AG08396 (cell line): Measurements from ENCODE around the gene GAL.

Experiments
- DNase-seq: peaks from one replicate; pipeline ENCODE4 v3.0.0; 2012; ENCODE audit warnings: low spot score, mixed read lengths

GAL gene

GRCh38 chr11:68682531-68682961, 1.8 kb upstream of the GAL start:
- DNase-seq: no peak

- DNase-seq: no peak
Observed at GRCh38 chr11:68683121-68683520, 1.2 kb upstream of the GAL start.

DNA sequence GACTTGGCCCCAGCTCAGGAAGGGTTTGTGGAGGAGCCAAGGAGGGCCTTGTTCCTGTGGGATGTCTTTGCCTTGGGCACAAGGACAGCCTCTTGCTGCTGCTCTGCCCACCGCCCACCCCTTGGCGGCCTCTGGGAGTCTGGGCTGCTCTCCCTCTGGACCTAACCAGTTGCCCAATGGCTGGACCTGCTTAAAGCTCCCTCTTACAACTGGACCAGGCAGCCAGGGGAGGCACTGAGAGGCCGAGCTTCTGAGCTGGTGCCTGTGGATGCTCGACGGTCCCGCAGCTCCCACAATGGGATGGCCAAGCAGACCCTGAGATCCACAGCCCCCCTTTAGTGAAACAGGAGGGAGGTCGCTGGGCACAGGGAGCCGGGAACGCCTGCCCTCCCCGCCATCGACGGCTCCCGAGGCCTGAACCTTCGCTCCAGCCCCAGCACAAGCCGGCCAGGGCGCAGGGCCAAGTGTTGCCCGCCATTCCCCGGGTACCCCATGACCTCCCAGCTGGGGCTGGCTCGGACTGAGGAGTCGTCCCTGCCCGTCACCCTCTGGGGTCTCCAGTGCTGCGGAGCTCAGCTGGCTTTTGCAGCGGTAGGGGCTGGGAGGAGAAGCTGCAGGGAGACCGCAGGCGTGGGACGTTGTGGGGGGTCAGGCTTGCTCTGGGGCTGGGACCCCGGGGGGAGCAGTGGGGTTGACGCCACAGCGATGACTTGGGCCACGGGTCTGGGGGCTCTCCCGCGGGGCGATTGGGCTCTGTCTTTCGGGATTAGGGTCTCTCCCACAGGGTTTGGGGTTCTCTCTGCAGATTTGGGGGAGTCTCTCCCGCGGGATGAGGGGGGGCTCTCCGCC, 584 bp upstream of the GAL start:
- DNase-seq: no peak

GRCh38 chr11:68685656-68686380, 1.5 kb downstream of the GAL start:
- no peak for DNase-seq

GRCh38 chr11:68686486-68686885, 2.1 kb downstream of the GAL start:
- DNase-seq: no peak

- DNase-seq: no peak
Observed at GRCh38 chr11:68687311-68687710, 3.0 kb downstream of the GAL start.

- DNase-seq: no peak
Observed at GRCh38 chr11:68687986-68688385, 3.6 kb downstream of the GAL start.

DNA sequence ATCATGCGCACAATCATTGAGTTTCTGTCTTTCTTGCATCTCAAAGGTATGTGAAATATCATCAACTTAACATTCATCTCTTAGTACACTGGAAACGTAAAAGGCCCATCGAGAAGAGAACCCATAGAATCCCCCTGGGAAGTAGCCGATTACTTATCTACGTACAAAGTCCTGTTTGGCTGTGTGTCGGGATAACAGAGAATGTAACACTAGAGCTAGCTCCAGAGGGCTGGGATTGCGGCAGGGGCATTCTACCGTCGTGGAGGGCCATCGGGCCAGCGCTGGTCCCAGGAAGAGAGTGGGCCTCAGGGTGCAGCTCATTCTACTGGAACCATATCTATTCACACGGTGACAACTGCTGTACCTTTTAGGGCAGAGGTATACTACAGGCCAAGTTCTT, 4.5 kb downstream of the GAL start:
- no peak for DNase-seq

DNA sequence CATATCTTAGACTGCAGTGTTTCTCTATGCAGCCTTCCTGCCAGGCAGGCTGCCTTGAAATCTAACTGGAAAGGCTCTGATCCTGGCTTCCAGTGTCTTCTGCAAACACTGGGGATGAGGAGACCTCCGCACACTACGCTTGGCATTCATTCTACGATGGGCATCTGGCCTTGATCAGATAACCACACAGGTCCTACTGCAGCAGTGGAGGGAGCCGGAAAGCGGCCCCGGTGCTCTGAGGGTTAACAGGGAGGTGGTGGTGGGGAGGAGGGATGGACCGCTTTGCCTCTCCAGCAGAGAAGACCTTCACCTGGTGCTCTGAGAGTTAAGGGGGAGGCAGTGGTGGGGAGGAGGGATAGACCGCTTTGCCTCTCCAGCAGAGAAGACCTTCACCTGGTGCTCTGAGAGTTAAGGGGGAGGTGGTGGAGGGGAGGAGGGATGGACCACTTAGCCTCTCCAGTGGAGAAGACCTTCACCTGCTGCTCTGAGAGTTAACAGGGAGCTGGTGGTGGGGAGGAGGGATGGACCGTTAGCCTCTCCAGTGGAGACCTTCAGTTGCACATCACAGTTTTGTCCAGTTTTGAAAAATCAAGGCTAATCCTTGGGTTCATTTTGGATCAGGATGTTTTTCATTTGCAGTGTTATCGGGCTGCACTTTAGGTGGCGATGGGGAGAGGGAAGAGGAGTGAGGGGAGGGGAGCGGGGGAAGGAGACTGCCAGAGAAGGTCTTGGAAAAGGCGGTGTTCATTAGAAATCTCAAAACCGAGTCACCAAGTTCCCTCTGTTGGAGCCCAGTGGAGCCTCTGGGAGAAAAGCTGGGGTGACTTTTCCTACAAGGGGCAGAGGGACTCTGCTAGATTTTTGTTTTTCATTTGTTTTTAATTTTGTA, 5.6 kb downstream of the GAL start:
- DNase-seq: no peak

DNA sequence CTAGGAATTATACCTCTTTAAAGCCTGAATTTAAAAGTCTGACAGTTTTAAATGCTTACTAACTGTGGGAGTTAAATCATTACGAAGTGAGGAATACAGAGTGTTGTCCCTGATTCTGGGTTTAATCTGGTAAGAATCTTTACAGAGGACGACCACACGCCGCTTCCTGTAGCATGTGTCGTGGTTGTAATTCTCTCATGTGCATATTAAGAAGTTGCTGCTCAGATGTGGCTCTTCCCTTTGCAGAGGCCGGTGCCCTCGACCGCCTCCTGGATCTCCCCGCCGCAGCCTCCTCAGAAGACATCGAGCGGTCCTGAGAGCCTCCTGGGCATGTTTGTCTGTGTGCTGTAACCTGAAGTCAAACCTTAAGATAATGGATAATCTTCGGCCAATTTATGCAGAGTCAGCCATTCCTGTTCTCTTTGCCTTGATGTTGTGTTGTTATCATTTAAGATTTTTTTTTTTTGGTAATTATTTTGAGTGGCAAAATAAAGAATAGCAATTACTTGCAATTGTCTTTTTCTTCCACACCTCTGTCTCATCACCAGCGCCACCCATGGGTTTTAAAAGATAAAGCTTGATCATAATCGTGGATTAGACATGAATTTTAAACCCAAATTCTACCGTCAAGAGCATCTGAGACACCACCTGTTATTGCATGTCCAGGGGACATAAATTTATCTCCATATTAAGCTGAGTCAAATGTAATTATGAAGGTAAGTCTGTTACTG, 6.5 kb downstream of the GAL start:
- no peak for DNase-seq

GRCh38 chr11:68691402-68691784, 7.0 kb downstream of the GAL start:
- DNase-seq: no peak

GRCh38 chr11:68692115-68692514, 7.8 kb downstream of the GAL start:
- no peak for DNase-seq

DNA sequence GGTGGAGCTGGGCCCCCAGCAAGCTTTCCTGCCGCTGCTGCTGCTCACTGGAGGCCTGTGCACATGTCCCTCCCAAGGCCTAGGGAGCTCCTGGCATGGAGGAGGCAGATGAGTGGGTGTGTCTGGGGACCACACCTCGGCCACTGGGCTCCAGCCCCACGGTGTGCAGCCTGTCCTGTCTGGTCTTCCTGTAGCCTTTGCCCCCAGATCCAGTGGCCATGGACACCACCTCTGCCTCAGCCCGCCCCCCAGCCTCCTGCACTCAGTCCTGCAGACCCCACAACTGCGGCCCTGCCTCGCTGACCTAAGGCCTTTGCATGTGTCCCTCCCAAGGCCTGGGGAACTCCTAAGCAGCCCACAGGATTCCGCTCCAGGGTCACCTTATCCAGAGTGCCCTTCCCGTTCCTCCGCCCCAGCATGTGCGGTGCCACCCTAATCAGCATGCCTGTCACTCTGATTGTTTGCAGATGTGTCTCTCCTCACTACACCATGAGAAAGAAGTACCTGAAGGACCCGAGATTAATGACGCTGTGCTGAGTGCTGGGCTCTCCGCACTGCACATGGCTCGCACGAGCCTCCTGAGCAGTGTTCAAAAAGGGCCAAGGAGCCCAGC, 8.6 kb downstream of the GAL start:
- DNase-seq: no peak

GRCh38 chr11:68693484-68693882, 9.1 kb downstream of the GAL start:
- no peak for DNase-seq

GRCh38 chr11:68694431-68695297, 10.3 kb downstream of the GAL start:
- no peak for DNase-seq

- no peak for DNase-seq
Observed at GRCh38 chr11:68695531-68695930, 11.2 kb downstream of the GAL start.

DNA sequence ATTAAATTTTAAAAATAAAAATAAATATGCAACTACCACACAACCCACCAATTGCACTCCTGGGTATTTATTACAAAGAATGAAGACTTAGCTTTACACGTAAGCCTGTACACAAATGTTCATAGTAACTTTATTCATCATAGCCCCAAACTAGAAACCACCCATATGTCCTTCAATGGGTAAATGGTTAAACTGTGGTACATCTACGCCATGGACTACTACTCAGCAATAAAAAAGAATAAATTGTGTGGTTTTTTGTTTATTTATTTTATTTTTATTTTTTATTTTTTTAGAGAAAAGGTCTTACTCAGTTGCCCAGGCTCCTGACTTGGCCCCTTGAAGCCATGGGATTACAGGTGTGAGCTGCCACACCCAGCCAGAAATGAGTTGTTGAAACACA, 14.6 kb downstream of the GAL start:
- DNase-seq: no peak

- no peak for DNase-seq
Observed at GRCh38 chr11:68704887-68705286, 20.5 kb downstream of the GAL start.

DNA sequence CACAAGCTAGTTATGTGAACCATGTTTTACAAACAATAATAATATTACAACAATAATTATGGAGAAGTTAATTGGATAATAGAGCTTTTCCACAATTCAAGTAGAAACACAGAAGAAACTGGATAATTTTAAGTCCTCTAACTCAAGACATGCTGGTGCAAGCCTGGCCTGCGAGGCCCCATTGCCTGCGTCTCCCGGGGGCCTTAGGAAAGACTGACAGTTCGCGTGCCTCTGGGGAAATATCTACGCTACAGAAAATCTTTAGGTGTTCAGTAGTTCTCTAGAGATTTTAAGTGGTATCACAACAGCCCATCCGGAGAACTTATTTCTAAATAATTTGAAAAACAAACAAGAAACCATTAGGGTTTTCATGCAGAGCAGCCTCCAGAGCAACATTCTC, 23.2 kb downstream of the GAL start:
- no peak for DNase-seq

GRCh38 chr11:68709062-68709461, 24.7 kb downstream of the GAL start:
- no peak for DNase-seq
